TTC549 (cell line): ENCODE measurements around the gene RAB28.
"Not testable (repeated sequence)": the region's sequence is repeated elsewhere in the genome, so short reads cannot be mapped to it uniquely, and the experiment has no call there.

Experiments
- FAIRE-seq: peaks from 2 replicates; lab custom pipeline; 2012; peaks lifted over from hg19 to GRCh38; lab: Jason Lieb, UNC

The RAB28 gene

GRCh38 chr4:13445841-13446790 is 38.0 kb downstream of the RAB28 start:
- no peak for FAIRE-seq

DNA sequence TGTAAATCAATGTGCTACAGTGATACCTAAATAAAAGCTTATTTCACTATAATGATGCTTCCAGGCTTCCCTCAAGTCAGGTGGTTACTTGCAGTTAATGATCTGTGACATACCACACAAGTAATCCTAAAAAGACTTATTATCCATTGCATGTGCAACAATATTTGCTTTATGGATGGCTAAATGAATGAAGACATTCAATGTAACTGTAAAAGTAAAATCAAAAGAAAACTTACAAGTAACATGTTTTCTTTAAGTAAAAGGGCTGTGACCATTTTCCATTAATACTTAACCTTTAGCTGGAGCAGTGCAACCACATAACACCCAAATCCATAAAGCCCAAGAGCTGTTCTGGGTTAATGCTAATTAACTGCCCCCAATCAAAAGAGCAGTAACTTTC is 42.6 kb downstream of the RAB28 start:
- FAIRE-seq = no peak

DNA sequence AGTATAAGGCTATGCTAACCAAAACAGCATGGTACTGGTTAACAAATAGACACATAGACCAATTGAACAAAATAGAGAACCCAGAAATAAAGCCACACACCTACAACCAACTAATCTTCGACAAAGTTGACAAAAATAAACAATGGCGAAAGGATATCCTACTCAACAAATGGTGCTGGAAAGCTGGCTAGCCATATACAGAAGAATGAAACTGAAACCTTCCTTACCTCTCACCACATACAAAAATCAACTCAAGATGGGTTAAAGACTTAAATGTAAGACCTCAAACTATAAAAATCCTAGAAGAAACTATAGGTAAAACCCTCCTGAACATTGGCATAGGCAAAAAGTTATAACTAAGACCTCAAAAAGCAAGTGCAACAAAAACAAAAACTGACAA is 47.2 kb downstream of the RAB28 start:
- no peak for FAIRE-seq

- no peak for FAIRE-seq
Measured at GRCh38 chr4:13432453-13432852, 51.7 kb downstream of the RAB28 start.

GRCh38 chr4:13430834-13431568 is 53.1 kb downstream of the RAB28 start:
- no peak for FAIRE-seq

DNA sequence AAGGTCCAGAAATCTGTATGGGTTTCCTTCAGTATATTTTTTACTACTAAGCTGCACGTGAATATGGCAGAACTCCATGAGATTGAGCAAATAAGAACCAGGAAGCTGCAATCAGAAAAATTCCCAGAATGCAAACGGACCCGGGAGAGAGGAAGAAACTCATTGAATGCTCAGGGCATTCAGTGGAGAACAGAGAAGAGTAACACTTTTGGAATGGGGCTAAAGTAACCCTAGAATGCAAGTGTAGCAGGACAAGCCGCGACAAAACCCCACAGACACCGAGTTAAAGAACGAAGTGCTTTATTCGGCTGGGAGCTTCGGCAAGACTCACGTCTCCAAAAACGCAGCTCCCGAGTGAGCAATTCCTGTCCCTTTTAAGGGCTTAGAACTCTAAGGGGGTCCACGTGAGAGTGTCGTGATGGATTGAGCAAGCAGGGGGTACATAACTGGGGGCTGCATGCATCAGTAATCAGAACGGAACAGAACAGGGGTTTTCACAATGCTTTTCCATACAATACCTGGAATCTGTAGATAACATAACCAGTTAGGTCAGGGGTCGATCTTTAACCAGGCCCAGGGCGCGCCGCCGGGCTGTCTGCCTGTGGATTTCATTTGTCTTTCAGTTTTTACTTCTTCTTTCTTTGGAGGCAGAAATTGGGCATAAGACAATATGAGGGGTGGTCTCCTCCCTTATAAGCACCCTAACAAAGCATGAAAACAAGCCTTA is 56.4 kb downstream of the RAB28 start:
- FAIRE-seq = no peak

- FAIRE-seq = no peak
Measured at GRCh38 chr4:13415068-13415785, 68.9 kb downstream of the RAB28 start.

GRCh38 chr4:13413729-13414437 is 70.3 kb downstream of the RAB28 start:
- no peak for FAIRE-seq

- FAIRE-seq = no peak
Measured at GRCh38 chr4:13411942-13412341, 72.2 kb downstream of the RAB28 start.

GRCh38 chr4:13409324-13409723 is 74.8 kb downstream of the RAB28 start:
- FAIRE-seq = no peak

DNA sequence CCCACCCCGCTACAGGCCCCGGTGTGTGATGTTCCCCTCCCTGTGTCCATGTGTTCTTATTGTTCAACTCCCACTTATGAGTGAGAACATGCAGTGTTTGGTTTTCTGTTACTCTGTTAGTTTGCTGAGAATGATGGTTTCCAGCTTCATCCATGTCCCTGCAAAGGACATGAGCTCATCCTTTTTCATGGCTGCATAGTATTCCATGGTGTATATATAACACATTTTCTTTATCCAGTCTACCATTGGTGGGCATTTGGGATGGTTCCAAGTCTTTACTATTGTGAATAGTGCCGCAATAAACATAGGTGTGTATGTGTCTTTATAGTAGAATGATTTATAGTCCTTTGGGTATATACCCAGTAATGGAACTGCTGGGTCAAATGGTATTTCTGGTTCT is 78.0 kb downstream of the RAB28 start:
- FAIRE-seq = not testable (repeated sequence)

GRCh38 chr4:13403833-13404232 is 80.3 kb downstream of the RAB28 start:
- no peak for FAIRE-seq

DNA sequence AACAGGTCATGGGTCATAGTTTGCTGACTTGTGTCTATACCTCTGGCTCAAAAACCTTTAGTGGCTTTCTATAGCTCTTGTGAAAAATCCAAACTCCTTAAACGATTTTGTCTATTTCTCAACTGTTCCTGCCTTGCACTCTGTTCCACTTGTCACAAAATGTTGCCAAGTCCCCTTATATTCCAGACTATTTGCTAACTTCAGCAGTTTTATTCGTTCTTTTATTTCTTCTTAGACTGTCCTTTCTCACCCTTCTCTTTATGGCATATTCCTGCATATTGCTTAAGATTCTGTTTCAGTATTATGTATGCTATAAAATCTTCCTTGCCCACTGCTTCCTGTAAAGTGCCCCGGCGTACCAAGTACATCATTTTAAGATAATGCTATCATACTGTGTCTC is 80.8 kb downstream of the RAB28 start:
- FAIRE-seq = no peak

- no peak for FAIRE-seq
Measured at GRCh38 chr4:13399257-13399656, 84.9 kb downstream of the RAB28 start.

GRCh38 chr4:13396161-13396560 is 88.0 kb downstream of the RAB28 start:
- no peak for FAIRE-seq

DNA sequence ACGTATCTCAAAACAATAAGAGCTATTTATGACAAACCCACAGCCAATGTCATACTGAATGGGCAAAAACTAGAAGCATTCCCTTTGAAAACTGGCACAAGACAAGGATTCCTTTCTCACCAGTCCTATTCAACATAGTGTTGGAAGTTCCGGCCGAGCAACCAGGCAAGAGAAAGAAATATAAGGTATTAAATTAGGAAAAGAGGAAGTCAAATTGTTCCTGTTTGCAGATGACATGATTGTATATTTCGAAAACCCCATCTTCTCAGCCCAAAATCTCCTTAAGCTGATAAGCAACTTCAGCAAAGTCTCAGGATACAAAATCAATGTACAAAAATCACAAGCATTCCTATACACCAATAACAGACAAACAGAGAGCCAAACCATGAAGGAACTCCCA is 94.2 kb downstream of the RAB28 start:
- FAIRE-seq = not testable (repeated sequence)

DNA sequence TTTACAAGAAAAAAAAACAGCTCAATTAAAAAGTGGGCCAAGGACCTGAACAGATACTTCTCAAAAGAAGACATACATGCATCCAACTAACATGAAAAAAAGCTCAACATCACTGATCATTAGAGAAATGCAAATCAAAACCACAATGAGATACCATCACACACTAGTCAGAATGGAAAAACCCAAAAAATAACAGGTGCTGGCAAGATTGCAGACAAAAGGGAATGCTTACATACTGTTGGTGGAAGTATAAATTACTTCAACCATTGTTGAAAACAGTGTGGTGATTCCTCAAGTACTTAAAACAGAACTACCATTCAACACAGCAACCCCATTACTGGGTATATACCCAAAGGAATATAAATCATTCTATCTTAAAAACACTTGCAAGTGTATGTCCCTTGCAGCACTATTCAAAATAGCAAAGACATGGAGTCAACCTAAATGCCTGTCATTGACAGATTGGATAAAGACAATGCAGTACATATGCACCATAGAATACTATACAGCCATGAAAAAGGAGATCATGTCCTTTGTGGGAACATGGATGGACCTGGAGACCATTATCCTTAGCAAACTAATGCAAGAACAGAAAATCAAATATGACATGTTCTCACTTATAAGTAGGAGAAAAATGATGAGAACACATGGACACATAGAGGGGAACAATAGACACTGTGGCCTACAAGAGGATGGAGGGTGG is 97.6 kb downstream of the RAB28 start:
- no peak for FAIRE-seq

DNA sequence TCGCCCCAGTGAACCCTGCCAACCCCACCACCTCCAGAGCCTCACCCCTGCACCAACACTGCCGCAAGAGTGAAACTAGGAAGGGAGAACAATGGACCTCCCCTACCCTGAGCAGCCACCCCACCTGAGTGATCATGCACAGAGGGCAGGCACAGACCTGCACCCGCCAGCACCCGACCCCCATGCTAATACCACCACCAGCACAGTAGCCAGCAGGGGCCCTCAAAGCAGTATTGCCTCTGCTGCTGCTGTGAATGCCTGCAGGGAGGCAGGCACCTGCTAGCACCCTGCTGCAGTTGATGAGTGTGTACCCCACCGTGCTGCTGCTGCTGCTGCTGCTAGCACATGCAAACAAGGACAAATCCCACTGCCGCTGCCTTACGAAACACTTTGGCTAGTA is 100.1 kb downstream of the RAB28 start:
- no peak for FAIRE-seq

GRCh38 chr4:13378973-13379759 is 105.0 kb downstream of the RAB28 start:
- FAIRE-seq = no peak

GRCh38 chr4:13371048-13371447 is 113.1 kb downstream of the RAB28 start:
- FAIRE-seq = no peak
